GM12864 (cell line): ENCODE data around the gene ZACN.
"Not testable (repeated sequence)": the region's sequence is repeated elsewhere in the genome, so short reads cannot be mapped to it uniquely, and the experiment has no call there.

Experiments used
- DNase-seq: peaks from one replicate; pipeline ENCODE4 v3.0.0-alpha.2; 2011; ENCODE audit warnings: low read depth
- H3K4me3 ChIP-seq: 2 replicates; pipeline ENCODE4 v1.5.1; 2011; ENCODE audit warnings: mild to moderate bottlenecking, low read depth, low read length, control low read depth
- CTCF ChIP-seq: IDR thresholded peaks from 2 replicates; pipeline ENCODE4 v1.5.1; 2011; ENCODE audit warnings: low read depth, mild to moderate bottlenecking, moderate library complexity, low read length, control low read depth, inconsistent platforms; ENCODE audit errors: missing control alignments

Gene ZACN

GRCh38 chr17:76038050-76038449 lies 40.9 kb upstream of the ZACN start:
- DNase-seq = no peak
- no peak for TF ChIP-seq CTCF
- H3K4me3 ChIP-seq = no peak overlapping the region

GRCh38 chr17:76039121-76039520 lies 39.9 kb upstream of the ZACN start:
- no peak overlapping the region for H3K4me3 ChIP-seq
- DNase-seq = no peak
- no peak for TF ChIP-seq CTCF

GRCh38 chr17:76040376-76040775 lies 38.6 kb upstream of the ZACN start:
- H3K4me3 ChIP-seq = no peak overlapping the region
- TF ChIP-seq CTCF = no peak
- DNase-seq = no peak

DNA sequence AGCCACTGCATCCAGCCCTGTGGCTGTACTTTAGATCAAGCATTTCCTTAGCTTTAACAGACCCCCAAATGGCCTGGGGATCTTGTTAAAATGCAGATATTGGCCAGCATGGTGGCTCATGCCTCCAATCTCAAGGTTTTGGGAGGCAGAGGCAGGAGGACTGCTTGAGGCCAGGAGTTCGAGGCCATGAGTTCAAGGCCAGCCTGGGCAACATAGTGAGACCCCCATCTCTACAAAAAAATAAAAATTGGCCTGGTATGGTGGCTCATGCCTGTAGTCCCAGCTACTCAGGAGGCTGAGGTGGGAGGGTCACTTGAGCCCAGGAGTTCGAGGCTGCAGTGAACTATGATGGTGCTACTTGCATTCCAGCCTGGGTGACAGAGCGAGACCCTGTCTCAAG lies 36.1 kb upstream of the ZACN start:
- DNase-seq, H3K4me3 ChIP-seq: not testable (repeated sequence)

GRCh38 chr17:76044475-76045007 lies 34.4 kb upstream of the ZACN start:
- not testable (repeated sequence) for DNase-seq, H3K4me3 ChIP-seq

DNA sequence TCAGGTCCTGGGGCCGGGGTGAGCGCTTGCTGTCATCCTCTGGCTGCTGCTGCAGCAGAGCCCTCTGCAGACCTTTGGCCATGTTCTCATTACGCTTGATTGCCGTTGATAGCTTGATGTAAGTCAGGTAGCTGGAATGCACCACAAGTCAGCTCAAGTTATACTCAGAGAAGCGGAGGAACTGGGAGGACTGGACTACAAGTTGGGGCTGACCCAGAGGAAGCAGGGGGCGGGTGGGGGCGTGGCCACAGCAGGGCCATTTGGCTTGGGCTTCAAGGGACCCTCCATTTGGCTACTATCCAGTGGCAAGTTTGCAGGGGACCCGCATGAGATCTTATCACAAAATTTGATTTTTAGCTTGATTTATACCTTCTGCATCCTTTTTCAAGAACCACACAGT lies 32.9 kb upstream of the ZACN start:
- H3K4me3 ChIP-seq = no peak overlapping the region
- no peak for TF ChIP-seq CTCF
- no peak for DNase-seq

- no peak for DNase-seq
- no peak overlapping the region for H3K4me3 ChIP-seq
- TF ChIP-seq CTCF = no peak
Observed at GRCh38 chr17:76048025-76048605, 30.9 kb upstream of the ZACN start.

DNA sequence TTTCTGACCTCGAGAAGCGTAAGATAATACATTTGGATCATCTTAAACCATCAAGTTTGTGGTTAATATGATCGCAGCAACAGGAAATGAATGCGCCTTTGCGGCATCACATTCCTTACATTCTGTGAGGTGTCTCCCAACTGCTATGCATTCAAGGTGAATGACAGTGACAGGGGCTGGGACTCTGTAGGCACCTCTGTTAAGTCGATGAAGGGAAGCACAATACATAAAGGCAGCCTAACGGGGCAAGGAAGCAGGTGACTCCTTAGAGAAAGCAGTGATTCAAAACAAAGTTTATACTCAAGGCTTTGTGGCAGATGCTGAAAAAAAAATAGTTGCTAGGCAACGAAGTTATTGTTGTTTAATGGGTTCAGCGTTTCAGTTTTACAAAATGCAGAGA lies 30.3 kb upstream of the ZACN start:
- DNase-seq = no peak
- TF ChIP-seq CTCF = no peak
- H3K4me3 ChIP-seq = no peak overlapping the region
